GM21786 (cell line): Measurements from ENCODE around the gene NSUN2.

Experiments
- ATAC-seq: cut with Tn5 transposase; IDR thresholded peaks from one replicate; pipeline ENCODE4 v1.9.1; 2021; ENCODE audit not compliant: unreplicated experiment

The NSUN2 gene

DNA sequence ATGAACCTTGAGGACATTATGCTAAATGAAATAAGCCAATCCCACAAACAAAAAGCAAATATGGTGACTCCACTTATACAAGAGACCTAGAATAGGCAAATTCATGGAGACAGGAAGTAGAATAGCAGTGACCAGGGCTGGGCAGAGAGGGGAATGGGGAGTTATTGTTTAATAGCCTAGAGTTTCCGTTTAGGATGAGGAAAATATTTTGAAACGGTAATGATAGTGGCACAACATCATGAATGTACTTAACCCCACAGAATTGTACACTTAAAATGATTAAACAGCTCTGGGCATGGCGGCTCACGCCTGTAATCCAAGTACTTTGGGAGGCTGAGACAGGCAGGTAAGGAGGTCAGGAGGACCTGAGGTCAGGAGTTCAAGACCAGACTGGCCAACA lies 65.8 kb downstream of the NSUN2 start:
- no peak for ATAC-seq

DNA sequence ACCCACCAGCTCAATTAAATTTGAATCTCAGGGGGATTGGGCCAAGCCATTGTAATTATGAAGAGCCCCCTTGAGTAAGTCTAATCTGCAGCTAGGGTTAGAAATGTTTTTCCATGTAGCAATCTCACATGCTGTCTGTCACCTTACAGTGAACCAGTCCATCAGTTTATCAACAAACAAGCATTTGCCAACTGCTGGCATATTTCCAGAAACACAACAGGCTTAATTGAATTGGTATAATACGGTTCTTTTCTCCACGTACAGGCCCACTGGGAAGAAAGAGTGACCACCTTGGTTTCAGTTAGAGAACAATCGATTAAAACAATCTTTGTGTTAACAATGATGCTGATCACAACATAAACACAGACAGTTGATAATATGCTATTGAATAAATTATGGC lies 67.4 kb downstream of the NSUN2 start:
- no peak for ATAC-seq

DNA sequence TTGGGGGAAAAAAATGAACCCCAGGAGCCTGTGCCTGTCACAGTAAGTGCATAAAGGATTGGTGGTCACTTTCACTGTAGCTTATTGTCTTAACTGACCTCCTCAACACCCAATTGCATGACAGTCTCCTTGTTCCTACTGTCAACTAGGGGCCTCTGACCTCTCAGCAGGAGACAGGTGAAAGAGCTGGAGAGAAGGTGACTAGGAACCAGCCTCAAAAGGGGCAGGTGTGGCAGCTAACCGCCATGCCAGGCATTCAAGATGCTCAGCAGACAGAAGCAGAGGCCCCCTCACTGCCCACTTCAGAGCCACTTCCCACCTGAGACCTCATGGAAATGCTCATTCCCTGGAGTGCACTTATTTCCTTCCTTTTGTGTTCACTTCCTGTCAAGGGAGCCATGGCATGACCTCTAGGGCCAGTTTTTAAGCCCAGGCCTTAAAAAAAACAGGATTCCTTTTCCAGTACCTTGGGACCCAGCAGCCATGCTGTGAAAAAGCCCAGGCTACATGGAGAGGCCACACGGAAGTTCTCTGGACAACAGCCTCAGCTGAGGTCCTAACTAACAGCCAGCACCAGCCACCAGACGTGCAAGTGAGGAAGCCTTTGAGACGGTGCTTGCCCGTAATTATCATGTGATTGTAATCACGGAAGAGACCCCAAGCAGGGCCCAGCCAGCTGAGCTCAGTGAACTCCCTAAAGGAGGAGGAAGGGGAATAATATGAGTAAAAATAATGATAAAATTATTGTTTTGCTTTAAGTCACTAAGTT lies 74.9 kb downstream of the NSUN2 start:
- no peak for ATAC-seq

DNA sequence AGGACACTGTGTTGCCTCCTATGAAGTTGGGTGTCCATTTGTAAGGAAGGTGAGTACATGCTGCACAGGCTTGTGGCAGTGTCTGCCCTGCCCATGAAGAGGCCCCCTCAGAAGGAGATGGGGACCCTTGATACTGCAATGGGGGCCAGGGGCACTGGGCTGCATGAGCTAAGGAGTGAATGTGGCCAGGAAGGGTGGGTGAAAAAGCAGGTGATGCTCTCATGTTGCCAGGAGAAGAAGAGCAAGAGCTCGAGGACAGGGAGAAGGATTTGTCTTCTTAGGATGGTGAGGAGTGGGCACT lies 76.1 kb downstream of the NSUN2 start:
- ATAC-seq, result no peak

DNA sequence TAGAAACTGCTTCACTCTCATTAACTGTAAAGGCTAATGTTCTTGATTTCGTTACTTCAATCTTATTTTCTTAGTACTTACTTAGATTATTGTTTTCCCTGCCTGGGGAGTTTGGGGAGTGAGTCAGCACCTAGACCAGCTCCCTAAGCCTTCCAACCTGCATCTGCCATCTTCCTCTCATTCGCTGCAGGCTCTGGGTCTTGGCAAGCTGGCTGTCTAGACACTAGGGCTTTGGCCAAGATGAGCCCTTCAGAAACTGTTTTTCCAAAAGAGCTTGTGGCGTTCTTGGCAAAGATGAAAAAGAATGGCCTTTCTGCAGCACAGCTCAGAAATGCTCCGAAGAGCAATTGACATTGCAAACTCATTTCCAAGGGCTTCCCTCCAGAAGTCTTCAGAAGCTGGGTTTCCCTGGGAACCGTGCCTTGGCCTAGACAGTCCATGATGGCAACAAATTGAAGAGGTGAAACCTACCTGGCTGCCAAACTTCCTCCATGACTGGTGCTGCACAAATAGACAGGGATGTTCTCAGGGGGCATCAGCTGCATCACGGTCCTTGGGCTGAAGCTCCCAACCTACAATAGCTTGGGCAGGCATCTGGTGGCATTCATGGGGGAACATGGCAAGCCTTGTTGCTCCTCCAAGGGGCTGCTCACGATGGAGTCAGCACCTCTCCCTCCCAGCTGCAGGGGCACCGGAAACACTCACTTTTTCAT lies 76.6 kb downstream of the NSUN2 start:
- no peak for ATAC-seq

DNA sequence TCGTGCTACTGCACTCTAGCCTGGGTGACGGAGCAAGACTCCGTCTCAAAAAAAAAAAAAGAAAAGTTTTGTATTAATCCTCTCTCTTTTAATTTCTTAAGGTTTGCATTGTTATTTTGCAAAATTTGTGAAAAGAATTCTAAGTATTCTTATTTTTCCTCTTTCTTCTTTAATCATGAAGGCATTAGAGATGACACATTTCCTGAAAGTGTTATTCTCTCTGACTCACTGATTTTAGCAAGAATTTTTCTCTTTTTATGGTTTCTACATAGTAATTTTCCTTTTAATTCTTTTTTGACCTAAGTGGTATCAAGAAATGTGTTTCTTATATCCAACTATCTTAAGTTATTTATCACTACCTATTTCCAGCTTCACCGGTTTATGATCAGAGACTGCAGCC lies 78.0 kb downstream of the NSUN2 start:
- no peak for ATAC-seq

DNA sequence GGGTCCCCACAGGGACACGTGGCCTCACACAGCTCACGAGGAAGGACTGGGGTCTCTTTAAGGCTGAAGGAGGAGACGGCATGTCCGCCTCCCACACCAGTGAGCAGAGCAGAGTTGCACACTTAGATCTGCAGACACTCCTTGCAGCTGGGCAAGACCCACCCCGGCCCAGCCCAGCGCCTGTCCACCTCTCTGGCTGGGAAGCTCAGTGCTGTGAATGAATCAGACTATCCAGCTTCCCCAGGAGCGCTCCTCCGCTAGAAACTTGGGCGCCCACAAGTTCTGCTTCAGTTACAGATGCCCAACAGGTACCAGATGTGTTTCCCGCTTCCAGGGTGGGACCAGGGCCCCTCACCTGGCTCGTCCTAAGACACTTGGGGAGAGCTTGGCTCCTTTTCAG lies 78.9 kb downstream of the NSUN2 start:
- no peak for ATAC-seq

DNA sequence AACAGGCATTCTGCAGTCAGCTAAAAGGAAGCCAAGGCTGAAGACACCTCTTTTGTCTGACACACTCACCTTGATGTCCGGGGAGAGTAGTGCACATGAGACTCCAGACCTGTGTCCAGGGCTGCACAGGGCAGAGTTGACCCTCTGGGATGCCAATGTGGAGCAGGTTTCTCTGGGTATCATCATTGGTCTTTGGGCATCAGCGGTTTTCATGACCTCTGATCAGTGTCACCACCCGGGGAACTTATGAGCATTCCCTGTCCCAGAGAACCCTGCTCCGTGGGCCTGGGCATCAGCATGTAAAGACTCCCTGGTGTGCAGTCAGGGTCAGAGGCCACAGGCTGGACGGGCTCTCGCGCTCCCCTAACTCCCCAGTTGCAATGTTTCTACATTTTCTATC lies 80.2 kb downstream of the NSUN2 start:
- no peak for ATAC-seq

DNA sequence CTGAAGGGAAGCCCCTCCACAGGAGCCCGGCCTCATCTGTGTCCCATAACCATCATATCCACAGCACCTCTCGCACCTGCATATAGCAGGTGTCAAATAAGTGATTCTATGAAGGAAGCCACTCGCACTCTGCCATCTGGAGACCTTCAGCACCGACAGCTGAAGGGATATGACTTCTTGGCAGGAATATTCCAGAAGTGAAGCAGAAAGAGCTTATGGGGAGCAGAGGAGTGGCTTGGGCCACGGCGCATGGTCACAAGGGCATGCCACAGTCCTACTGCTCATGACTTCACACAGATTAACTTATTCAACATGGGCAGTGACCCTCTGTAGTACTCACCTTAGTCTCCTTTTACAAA lies 80.9 kb downstream of the NSUN2 start:
- ATAC-seq, result no peak

DNA sequence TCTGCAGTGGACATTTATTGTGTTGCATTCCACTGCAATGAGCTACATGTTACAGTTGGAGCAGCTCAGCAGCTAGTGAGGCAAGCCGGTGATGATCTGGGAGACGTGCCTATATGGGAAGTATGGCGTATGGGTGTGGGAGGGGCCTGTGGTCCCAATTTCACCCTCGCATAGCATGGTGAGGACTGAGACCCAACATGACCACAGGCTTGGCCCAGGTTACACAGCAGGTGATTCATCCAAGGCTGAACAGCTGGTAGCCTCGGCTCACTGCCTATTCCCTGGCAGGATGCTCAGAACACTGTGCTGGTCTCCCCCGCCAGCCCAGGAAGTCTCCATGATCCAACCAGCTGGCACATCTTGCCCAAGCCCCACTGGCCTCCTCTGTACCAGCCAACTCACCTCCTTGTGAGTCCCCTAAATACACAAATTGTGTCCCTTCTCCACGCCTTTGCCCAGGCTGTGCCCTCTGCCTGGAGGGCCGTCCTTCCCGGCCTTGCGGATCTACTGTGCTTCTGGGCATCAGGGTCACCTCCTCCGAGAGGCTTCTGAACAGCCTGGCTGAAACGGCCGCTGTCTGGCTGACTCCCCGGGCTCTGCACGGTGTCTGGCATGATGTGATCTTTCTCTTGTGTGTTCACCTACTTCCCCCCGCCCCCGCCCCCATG lies 81.4 kb downstream of the NSUN2 start:
- ATAC-seq, result no peak

DNA sequence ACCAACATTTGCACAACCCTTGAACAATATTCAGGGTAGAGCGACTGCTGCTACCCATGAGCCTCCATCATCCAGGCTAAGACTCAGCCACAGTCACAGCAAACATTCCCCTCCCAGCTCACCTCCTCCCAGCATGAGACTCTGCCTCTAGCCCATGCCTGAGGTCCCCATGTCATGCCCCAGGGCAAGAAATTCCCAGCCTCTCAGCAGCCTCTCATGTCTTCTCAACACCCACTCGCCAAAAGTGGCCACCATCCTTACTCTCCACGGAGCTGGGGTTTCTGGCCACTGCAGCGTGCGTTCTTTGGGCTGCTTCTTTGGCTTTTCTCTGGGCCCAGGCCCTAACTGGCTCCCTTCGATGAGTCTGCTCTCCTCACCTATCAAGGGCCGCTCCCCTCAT lies 82.2 kb downstream of the NSUN2 start:
- no peak for ATAC-seq
